ENCODE measurements around the gene SULT4A1. TPM values are rescaled to one million over a fixed set of nuclear protein-coding genes. Genes with fewer than 3 reads are reported as not detected.
A peak's percentile ranks its signal among the peaks of the same experiment; 100 is the strongest.

SULT4A1 gene
- total RNA-seq, 1 donor from 2014 or later: 5.9 TPM

DNA sequence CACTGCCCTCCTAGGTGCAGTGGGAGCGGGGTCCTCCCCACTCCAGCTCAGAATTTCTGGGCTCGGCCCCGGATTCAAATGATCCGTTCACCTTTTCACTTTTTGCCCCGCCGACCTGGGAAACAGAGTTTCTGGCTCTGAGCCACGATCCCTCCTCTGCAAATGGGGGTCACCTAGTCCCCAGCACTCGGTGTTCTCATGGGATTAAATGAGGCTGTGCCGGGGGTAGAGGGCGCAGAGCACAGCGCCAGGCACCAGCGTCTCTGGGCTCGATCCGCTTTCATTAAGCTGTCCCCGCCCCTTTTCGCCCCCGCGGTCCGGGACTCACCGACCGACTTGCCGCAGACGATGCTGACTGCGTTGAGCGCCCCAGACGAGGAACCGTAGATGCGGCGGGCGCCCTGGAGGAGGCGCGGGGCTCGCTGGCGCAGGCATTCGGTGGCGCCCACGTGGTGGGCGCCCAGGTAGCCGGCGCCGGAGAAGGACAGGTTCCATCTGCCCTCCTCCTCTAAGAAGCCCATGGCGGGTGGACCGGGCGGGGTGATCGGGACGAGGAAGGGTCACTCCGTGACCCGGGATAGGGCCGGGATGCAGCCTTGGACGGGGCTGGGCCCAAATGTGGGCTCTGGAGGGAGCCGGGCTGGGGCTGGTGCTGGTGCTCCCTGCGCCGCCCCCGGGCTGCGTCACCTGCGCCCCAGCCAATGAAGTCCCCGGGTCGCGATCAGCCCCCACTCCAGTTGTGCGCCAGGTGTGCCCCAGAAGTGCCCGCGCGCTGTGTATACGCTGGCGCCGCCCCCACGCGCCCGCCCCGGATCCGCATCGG lies 29.3 kb upstream of the SULT4A1 start, which contains the start of gene PNPLA5:
Gene PNPLA5, minus strand, starts transcription at position 654 of the 823 bp plus-strand sequence. Its CDS starts 133 bp downstream, at position 521.
- Histone ChIP-seq H4K20me1 (ENCODE audit: insufficient read depth, low read length) (no peaks in the 10 kb centered on the region), H2AFZ (ENCODE audit: low read depth, low read length) (no peak within 1 kb of the TSS), H3K79me2 (ENCODE audit: insufficient read depth, low read length) (no peaks in the 10 kb centered on the region), H3K4me2 (ENCODE audit: low read length) (peak within 1 kb of the TSS; percentile 79), H3K36me3 (ENCODE audit: insufficient read depth, low read length) (no peaks in the 10 kb centered on the region), H3K27ac (ENCODE audit: low read depth, low read length) (no peak within 1 kb of the TSS), H3K4me1 (ENCODE audit: insufficient read depth, low read length) (peaks cover 8% of the 10 kb centered on the region), H3K27me3 (ENCODE audit: insufficient read depth, low read length) (peaks cover 36% of the 10 kb centered on the region), H3K9me3 (ENCODE audit: insufficient read depth, low read depth, low read length) (no peaks in the 10 kb centered on the region), H3K9ac (ENCODE audit: low read length) (peak within 1 kb of the TSS; percentile 12), H3K4me3 (ENCODE audit: insufficient read depth, low read depth, low read length) (peak within 1 kb of the TSS; percentile 19)
- DNase-seq (ENCODE audit: low read depth) (no peak), FAIRE-seq (no peak)
- peak; percentile 79 for TF ChIP-seq EZH2 (IDR thresholded peaks at IDR 0.05; ENCODE audit: insufficient read depth, low read length)
- TF ChIP-seq, protein P1, sequence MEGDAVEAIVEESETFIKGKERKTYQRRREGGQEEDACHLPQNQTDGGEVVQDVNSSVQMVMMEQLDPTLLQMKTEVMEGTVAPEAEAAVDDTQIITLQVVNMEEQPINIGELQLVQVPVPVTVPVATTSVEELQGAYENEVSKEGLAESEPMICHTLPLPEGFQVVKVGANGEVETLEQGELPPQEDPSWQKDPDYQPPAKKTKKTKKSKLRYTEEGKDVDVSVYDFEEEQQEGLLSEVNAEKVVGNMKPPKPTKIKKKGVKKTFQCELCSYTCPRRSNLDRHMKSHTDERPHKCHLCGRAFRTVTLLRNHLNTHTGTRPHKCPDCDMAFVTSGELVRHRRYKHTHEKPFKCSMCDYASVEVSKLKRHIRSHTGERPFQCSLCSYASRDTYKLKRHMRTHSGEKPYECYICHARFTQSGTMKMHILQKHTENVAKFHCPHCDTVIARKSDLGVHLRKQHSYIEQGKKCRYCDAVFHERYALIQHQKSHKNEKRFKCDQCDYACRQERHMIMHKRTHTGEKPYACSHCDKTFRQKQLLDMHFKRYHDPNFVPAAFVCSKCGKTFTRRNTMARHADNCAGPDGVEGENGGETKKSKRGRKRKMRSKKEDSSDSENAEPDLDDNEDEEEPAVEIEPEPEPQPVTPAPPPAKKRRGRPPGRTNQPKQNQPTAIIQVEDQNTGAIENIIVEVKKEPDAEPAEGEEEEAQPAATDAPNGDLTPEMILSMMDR (IDR thresholded peaks at IDR 0.05; ENCODE audit: insufficient read depth, low read depth, low read length): no peak
- Mint-ChIP-seq H3K4me1 (ENCODE audit: low read depth, unreplicated experiment) (no peaks in the 10 kb centered on the region), H3K9me3 (ENCODE audit: unreplicated experiment) (peaks cover 3% of the 10 kb centered on the region), H3K27me3 (ENCODE audit: low read depth, unreplicated experiment) (peaks cover 69% of the 10 kb centered on the region), H3K36me3 (ENCODE audit: low read depth, unreplicated experiment) (no peaks in the 10 kb centered on the region), H3K27ac (ENCODE audit: unreplicated experiment) (no peak within 1 kb of the TSS), H3K4me3 (ENCODE audit: unreplicated experiment) (no peak within 1 kb of the TSS)

DNA sequence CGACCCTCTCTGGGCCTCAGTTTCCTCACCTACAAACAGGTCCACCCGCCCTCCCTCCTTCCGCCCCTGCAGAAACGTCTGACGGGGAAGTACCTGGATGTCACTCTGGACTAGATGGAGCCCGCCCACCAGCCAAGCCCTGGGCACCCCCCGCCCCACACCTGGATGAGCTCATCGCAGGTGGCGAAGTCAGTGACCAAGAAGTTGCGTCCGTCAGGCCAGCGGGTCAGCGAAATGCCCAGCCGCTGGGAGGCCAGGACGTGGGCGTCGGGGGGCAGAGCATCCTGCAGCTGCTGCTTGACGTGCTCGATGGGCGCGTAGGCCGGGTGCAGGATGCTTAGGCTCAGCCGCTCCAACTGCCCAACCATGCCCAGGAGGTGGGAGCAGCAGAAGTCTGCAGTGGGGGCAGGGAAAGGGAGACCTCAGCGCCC lies 28.6 kb upstream of the SULT4A1 start:
- Mint-ChIP-seq H3K36me3 (ENCODE audit: low read depth, unreplicated experiment) (no peaks in the 10 kb centered on the region), H3K27me3 (ENCODE audit: low read depth, unreplicated experiment) (peaks cover 68% of the 10 kb centered on the region), H3K4me1 (ENCODE audit: low read depth, unreplicated experiment) (no peaks in the 10 kb centered on the region), H3K4me3 (ENCODE audit: unreplicated experiment) (no peak overlapping the region), H3K27ac (ENCODE audit: unreplicated experiment) (no peak overlapping the region), H3K9me3 (ENCODE audit: unreplicated experiment) (peaks cover 3% of the 10 kb centered on the region)
- no peak for TF ChIP-seq EZH2 (IDR thresholded peaks at IDR 0.05; ENCODE audit: insufficient read depth, low read length)
- TF ChIP-seq, protein P1 (IDR thresholded peaks at IDR 0.05; ENCODE audit: insufficient read depth, low read depth, low read length): no peak
- peaks cover 38% of the 10 kb centered on the region for H3K27me3 ChIP-seq (ENCODE audit: insufficient read depth, low read length)
- H3K9me3 ChIP-seq (ENCODE audit: insufficient read depth, low read depth, low read length): no peaks in the 10 kb centered on the region
- H3K36me3 ChIP-seq (ENCODE audit: insufficient read depth, low read length): no peaks in the 10 kb centered on the region
- FAIRE-seq: no peak
- no peak overlapping the region for H3K4me3 ChIP-seq (ENCODE audit: insufficient read depth, low read depth, low read length)
- no peak overlapping the region for H3K27ac ChIP-seq (ENCODE audit: low read depth, low read length)
- no peak overlapping the region for H3K9ac ChIP-seq (ENCODE audit: low read length)
- H3K4me1 ChIP-seq (ENCODE audit: insufficient read depth, low read length): peaks cover 8% of the 10 kb centered on the region
- H3K79me2 ChIP-seq (ENCODE audit: insufficient read depth, low read length): no peaks in the 10 kb centered on the region
- DNase-seq (ENCODE audit: low read depth): no peak
- H4K20me1 ChIP-seq (ENCODE audit: insufficient read depth, low read length): no peaks in the 10 kb centered on the region
- peak overlapping the region; percentile 79 for H3K4me2 ChIP-seq (ENCODE audit: low read length)
- H2AFZ ChIP-seq (ENCODE audit: low read depth, low read length): no peak overlapping the region

DNA sequence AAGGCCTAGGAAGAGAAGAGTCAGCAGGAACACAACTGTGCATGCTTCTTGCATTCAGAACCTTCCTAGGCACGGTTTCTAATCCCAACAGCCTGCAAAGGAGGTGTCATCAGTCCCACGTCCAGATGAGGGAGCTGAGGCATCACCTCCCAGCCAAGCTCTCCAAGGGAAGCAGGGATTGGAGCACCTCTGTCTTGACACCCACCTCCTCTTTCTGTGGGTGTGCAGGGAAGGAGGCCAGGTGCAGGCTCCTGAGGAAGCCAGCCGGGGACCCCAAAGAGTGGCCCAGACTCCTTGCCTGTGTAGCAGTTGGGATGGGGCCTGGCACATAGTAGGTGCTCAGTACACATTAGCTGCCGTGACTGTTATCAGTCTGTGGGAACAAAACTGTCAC lies 27.5 kb upstream of the SULT4A1 start:
- Histone ChIP-seq H3K9ac (ENCODE audit: low read length) (no peak overlapping the region), H3K27ac (ENCODE audit: low read depth, low read length) (no peak overlapping the region), H3K4me3 (ENCODE audit: insufficient read depth, low read depth, low read length) (no peak overlapping the region), H2AFZ (ENCODE audit: low read depth, low read length) (no peak overlapping the region), H3K4me2 (ENCODE audit: low read length) (no peak overlapping the region), H3K27me3 (ENCODE audit: insufficient read depth, low read length) (peaks cover 39% of the 10 kb centered on the region), H3K9me3 (ENCODE audit: insufficient read depth, low read depth, low read length) (no peaks in the 10 kb centered on the region), H3K4me1 (ENCODE audit: insufficient read depth, low read length) (peaks cover 8% of the 10 kb centered on the region), H3K79me2 (ENCODE audit: insufficient read depth, low read length) (no peaks in the 10 kb centered on the region), H4K20me1 (ENCODE audit: insufficient read depth, low read length) (no peaks in the 10 kb centered on the region), H3K36me3 (ENCODE audit: insufficient read depth, low read length) (no peaks in the 10 kb centered on the region)
- no peaks in the 10 kb centered on the region for H3K4me1 Mint-ChIP-seq (ENCODE audit: low read depth, unreplicated experiment)
- H3K4me3 Mint-ChIP-seq (ENCODE audit: unreplicated experiment): no peak overlapping the region
- FAIRE-seq (no peak), DNase-seq (ENCODE audit: low read depth) (no peak)
- H3K27me3 Mint-ChIP-seq (ENCODE audit: low read depth, unreplicated experiment): peaks cover 65% of the 10 kb centered on the region
- peaks cover 3% of the 10 kb centered on the region for H3K9me3 Mint-ChIP-seq (ENCODE audit: unreplicated experiment)
- H3K27ac Mint-ChIP-seq (ENCODE audit: unreplicated experiment): no peak overlapping the region
- H3K36me3 Mint-ChIP-seq (ENCODE audit: low read depth, unreplicated experiment): no peaks in the 10 kb centered on the region
- TF ChIP-seq, protein P1 (IDR thresholded peaks at IDR 0.05; ENCODE audit: insufficient read depth, low read depth, low read length): no peak
